ENCODE measurements around the gene GALP. TPM values are rescaled to one million over a fixed set of nuclear protein-coding genes. Genes with fewer than 3 reads are reported as not detected.
"Not testable (repeated sequence)": the region's sequence is repeated elsewhere in the genome, so short reads cannot be mapped to it uniquely, and the experiment has no call there.

The GALP gene
- total RNA-seq, 1 donor: not detected

DNA sequence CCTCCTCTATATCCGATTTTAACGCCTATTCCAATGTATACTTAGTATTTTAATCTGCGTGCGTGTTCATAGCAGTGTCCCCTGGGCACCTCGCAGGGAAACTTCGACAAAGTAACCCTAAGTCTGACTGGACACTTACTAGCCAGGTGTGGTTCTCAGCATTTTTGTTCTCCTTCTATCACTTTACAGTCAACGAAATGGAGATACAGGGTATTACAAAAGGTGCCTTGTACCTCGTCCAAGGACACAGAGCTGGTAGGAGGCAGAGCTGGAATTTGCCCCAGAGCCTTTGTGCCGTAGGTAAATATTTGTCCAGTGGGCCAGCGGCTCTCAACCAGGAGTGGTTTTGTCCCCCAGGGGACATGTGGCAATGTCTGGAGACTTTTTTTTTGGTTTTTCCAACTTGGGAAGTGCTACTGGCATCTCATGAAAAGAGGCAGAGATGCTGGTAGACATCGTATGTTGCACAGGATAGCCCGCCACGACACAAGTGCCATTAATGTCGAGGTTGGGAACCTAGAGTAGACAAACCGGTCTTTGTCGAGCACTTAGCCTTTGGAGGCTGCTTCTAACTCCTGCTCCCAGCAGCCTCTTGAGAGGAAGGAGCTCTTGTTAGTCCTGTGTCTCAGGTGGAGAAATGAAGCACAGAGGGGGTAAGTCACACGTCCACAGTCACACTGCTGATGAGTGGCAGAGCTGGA is 33.6 kb upstream of the GALP start:
- Histone ChIP-seq H3K4me3 (ENCODE audit: low read length) (peak overlapping the region; percentile 25), H3K27me3 (ENCODE audit: insufficient read depth, low read length) (no peaks in the 10 kb centered on the region), H3K4me1 (ENCODE audit: insufficient read depth, low read length) (peaks cover 43% of the 10 kb centered on the region), H3K9me3 (ENCODE audit: low read depth, low read length) (no peaks in the 10 kb centered on the region)

DNA sequence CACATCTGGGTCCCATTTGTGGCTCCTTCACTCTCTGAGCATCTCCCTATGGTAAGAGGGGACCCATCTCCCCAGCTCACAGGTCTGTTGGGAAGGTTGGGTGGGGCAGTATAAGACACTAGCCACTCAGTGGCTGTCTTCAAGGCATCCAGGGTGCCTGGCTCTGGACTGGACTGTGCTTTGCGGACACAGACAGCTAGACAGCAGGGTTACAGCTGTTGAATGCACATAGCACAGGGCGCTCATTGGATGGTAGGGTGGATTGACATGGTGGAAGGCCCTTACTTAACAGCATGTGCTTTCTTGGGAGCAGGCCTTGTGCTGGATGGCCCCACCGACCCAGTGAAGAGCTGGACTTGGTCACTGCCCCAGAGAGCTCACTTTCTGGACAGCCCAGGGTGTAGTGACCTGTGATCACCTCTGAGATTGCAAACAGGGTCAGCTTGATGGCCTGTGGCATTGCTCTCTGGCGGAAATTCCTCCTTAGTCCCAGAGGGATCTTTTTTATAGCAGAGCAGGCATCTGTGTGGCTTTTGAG is 32.8 kb upstream of the GALP start:
- H3K4me1 ChIP-seq (ENCODE audit: insufficient read depth, low read length): peaks cover 36% of the 10 kb centered on the region
- H3K27me3 ChIP-seq (ENCODE audit: insufficient read depth, low read length): no peaks in the 10 kb centered on the region
- H3K9me3 ChIP-seq (ENCODE audit: low read depth, low read length): no peaks in the 10 kb centered on the region
- no peak overlapping the region for H3K4me3 ChIP-seq (ENCODE audit: low read length)

DNA sequence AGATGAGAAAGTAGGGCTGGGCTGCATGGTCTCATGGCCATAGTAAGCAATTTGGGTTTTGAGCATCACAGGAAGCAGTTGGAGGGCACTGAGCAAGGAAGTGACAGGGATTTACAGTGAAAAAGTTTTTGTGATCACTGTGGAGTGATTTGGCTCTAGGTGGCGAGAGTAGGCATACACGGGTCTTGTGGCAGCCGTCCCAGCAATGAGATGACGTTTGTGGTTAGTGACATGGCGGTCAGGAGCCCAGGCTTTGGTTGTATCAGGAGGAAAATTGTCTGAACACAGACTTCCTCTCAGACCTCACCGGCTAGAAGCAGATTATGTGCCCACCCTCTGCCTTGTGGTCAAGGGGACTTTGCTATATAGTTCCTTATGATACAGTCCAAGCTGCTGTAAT is 31.4 kb upstream of the GALP start:
- Histone ChIP-seq H3K27me3 (ENCODE audit: insufficient read depth, low read length) (no peaks in the 10 kb centered on the region), H3K4me1 (ENCODE audit: insufficient read depth, low read length) (peaks cover 21% of the 10 kb centered on the region), H3K9me3 (ENCODE audit: low read depth, low read length) (no peaks in the 10 kb centered on the region), H3K4me3 (ENCODE audit: low read length) (no peak overlapping the region)

DNA sequence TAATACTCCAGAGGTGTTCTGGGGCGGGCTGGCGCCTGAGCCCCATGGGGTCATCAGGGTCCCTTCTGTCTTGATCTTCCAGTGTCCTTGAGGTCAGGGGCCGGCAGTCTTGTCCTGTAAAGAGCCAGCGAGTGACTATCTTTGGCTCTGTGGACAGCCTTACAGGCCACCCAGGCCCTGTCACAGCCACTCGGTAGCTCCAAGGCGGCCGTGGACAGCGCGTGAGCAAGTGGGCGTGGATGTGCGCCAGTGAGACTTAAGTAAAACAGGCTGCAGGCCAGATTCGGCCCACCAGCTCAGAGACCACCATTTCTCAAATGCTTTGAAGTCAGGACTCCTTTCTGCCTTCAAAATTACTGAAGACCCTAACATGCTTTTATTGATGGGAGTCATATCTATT is 31.0 kb upstream of the GALP start:
- H3K9me3 ChIP-seq (ENCODE audit: low read depth, low read length): no peaks in the 10 kb centered on the region
- no peak overlapping the region for H3K4me3 ChIP-seq (ENCODE audit: low read length)
- no peaks in the 10 kb centered on the region for H3K27me3 ChIP-seq (ENCODE audit: insufficient read depth, low read length)
- peaks cover 17% of the 10 kb centered on the region for H3K4me1 ChIP-seq (ENCODE audit: insufficient read depth, low read length)

DNA sequence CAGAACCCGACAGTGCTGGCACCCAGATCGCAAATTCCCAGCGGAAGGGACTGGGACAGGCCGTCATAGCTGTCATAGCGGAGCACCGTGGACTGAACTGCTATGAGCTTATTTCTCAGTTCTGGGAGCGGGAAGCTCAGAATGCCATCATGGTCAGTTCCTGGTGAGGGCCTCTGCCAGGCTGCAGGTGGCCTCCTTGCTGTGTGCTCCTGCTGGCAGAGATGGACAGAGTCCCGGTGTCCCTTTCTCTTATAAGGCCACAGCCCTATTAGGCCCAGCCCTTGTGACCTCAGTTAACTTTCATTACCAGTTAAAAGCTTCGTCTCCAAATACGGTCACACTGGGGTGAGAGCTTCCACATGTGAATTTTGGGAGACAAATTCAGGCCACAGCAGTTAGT is 30.1 kb upstream of the GALP start:
- Histone ChIP-seq H3K4me1 (ENCODE audit: insufficient read depth, low read length) (peaks cover 10% of the 10 kb centered on the region), H3K4me3 (ENCODE audit: low read length) (no peak overlapping the region), H3K27me3 (ENCODE audit: insufficient read depth, low read length) (no peaks in the 10 kb centered on the region), H3K9me3 (ENCODE audit: low read depth, low read length) (no peaks in the 10 kb centered on the region)

DNA sequence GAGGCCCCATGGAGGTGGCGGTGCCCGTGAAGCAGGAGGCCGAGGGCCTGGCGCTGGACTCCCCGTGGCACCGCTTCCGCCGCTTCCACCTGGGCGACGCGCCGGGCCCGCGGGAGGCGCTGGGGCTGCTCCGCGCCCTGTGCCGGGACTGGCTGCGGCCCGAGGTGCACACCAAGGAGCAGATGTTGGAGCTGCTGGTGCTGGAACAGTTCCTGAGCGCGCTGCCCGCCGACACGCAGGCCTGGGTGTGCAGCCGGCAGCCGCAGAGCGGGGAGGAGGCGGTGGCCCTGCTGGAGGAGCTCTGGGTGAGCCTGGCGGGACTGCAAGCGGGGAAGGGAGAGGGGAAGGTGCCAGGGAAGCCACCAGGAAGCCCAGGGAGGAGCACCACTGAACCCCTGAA is 28.9 kb upstream of the GALP start:
- H3K9me3 ChIP-seq (ENCODE audit: low read depth, low read length): no peaks in the 10 kb centered on the region
- H3K4me1 ChIP-seq (ENCODE audit: insufficient read depth, low read length): peaks cover 8% of the 10 kb centered on the region
- H3K27me3 ChIP-seq (ENCODE audit: insufficient read depth, low read length): no peaks in the 10 kb centered on the region
- no peak overlapping the region for H3K4me3 ChIP-seq (ENCODE audit: low read length)

DNA sequence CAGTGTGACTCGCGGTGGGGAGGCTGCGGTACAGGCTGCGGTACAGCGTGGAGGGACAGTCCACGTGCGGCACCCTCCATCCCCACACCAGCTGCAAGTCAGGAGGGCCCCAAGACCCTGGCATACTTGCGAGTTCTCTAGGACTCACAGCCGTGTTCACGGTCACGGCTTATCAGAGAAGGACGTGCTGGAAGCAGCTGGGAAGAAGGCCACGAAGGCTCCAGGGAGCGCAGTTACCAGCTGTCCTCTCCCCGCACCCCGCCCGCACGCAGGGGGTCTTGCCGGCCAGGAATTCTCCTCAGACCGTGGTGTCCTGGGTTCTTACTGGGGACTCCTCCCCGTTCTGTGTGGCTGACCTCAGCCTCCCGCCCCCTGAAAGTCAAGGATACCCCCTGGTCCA is 28.5 kb upstream of the GALP start:
- peaks cover 4% of the 10 kb centered on the region for H3K4me1 ChIP-seq (ENCODE audit: insufficient read depth, low read length)
- no peaks in the 10 kb centered on the region for H3K9me3 ChIP-seq (ENCODE audit: low read depth, low read length)
- no peak overlapping the region for H3K4me3 ChIP-seq (ENCODE audit: low read length)
- no peaks in the 10 kb centered on the region for H3K27me3 ChIP-seq (ENCODE audit: insufficient read depth, low read length)

DNA sequence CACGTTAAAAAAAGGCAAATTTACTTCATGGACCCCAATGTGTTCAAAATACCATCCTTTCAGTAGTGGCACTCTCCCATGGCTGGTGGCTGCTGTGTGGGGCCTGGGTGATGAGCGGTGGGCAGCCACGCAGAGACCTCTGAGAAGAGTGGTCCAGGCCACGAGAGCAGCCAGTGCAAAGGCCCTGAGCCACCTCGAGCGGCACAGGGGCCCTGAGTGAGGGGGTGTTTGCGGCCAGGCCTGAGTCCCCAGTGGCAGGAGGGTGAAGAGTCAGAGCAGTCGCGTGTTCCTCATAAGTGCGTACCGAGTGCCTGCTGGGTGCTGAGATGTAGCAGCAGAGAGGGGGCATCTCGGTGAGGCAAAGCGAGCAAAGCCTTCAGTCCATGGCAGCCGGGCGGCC is 27.7 kb upstream of the GALP start:
- no peaks in the 10 kb centered on the region for H3K4me1 ChIP-seq (ENCODE audit: insufficient read depth, low read length)
- H3K9me3 ChIP-seq (ENCODE audit: low read depth, low read length): no peaks in the 10 kb centered on the region
- H3K4me3 ChIP-seq (ENCODE audit: low read length): no peak overlapping the region
- H3K27me3 ChIP-seq (ENCODE audit: insufficient read depth, low read length): no peaks in the 10 kb centered on the region

DNA sequence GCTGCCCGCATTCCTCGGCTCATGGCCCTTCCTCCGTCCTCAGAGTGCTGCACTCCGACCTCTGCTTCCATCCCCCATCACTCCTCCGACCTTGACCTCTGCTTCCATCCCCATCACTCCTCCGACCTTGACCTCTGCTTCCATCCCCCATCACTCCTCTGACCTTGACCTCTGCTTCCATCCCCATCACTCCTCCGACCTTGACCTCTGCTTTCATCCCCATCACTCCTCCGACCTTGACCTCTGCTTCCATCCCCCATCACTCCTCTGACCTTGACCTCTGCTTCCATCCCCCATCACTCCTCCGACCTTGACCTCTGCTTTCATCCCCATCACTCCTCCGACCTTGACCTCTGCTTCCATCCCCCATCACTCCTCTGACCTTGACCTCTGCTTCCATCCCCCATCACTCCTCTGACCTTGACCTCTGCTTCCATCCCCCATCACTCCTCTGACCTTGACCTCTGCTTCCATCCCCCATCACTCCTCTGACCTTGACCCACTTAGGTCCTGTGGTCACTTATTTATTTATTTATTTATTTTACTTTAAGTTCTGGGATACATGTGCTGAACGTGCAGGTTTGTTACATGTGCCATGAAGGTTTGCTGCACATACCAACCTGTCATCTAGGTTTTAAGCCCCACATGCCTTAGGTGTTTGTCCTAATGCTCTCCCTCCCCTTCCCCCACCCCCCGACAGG is 26.7 kb upstream of the GALP start:
- not testable (repeated sequence) for H3K4me3 ChIP-seq (ENCODE audit: low read length); H3K9me3 ChIP-seq (ENCODE audit: low read depth, low read length); H3K27me3 ChIP-seq (ENCODE audit: insufficient read depth, low read length); H3K4me1 ChIP-seq (ENCODE audit: insufficient read depth, low read length)

DNA sequence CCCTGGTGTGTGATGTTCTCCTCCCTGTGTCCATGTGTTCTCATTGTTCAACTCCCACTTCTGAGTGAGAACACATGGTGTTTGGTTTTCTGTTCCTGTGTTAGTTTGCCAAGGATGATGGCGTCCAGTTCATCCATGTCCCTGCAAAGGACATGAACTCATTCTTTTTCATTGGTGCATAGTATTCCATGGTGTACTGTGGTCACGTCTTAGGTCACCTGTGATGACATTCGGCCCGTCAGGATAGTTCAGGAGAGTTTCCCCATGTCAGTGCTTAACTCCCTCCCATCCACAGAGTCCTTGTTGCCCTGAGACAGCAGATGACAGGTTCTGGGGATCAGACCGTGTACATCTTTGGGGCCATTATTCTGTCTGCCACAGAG is 26.2 kb upstream of the GALP start:
- Histone ChIP-seq H3K4me3 (ENCODE audit: low read length) (no peak overlapping the region), H3K4me1 (ENCODE audit: insufficient read depth, low read length) (no peaks in the 10 kb centered on the region), H3K9me3 (ENCODE audit: low read depth, low read length) (no peaks in the 10 kb centered on the region), H3K27me3 (ENCODE audit: insufficient read depth, low read length) (no peaks in the 10 kb centered on the region)

DNA sequence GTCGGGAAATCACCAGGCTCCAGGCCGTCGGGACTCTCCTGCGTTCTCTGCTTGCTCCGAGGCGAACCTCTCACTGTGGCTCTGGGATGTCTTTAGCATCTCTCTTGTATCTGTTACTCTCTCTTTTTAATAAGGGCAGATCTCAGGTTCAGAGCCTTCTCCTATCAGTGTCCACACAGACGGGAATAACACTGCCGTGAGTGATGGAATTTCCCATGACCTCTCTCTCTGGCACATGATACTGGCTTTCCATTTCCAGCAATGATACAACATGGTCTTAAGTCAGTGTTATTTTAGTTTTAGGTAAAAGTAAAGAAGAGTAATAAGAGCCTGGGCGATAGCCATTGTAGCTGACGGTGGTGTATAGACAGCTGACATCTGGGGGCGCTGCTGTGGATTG is 25.4 kb upstream of the GALP start:
- no peak overlapping the region for H3K4me3 ChIP-seq (ENCODE audit: low read length)
- no peaks in the 10 kb centered on the region for H3K9me3 ChIP-seq (ENCODE audit: low read depth, low read length)
- no peaks in the 10 kb centered on the region for H3K4me1 ChIP-seq (ENCODE audit: insufficient read depth, low read length)
- no peaks in the 10 kb centered on the region for H3K27me3 ChIP-seq (ENCODE audit: insufficient read depth, low read length)

DNA sequence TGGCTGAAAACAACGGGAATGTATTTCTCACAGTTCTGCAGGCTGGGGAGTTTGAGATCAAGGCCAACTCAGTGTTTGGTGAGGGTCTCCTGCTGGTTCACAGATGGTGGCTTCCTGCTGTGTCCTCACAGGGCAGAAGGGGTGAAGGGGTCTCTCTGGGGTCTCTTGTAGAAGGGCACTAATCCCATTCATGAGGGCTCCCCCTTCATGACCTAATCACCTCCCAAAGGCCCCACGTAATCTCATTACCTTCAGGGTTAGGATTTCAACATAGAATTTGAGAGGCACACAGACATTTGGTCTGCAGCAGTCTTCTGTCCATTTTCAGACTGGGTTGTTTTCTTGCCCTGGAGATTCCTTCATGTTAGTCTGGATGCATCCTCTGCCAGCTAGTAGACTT is 23.2 kb upstream of the GALP start:
- H3K4me3 ChIP-seq (ENCODE audit: low read length): no peak overlapping the region
- no peaks in the 10 kb centered on the region for H3K27me3 ChIP-seq (ENCODE audit: insufficient read depth, low read length)
- H3K4me1 ChIP-seq (ENCODE audit: insufficient read depth, low read length): no peaks in the 10 kb centered on the region
- H3K9me3 ChIP-seq (ENCODE audit: low read depth, low read length): no peaks in the 10 kb centered on the region

DNA sequence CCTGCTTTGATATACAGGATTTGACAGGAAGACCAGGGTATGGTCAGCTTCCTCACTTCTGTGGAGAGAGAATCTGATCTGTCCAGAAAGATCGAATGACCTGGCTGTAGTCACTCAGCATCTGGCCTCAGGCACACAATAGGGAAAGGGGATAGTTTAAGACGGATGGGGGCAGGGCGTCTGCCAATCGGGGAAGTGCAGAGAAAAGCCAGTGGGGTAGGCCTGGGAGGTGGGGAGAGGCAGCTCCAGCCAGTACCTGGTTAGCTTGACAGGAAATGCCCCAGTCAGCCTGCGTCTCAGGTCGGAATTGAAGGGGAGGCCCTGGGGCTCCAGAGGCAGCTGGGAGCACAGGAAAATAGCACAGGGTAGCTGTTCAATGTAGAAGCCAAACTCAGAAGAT is 22.3 kb upstream of the GALP start:
- H3K9me3 ChIP-seq (ENCODE audit: low read depth, low read length): no peaks in the 10 kb centered on the region
- H3K4me3 ChIP-seq (ENCODE audit: low read length): no peak overlapping the region
- H3K4me1 ChIP-seq (ENCODE audit: insufficient read depth, low read length): no peaks in the 10 kb centered on the region
- H3K27me3 ChIP-seq (ENCODE audit: insufficient read depth, low read length): no peaks in the 10 kb centered on the region

DNA sequence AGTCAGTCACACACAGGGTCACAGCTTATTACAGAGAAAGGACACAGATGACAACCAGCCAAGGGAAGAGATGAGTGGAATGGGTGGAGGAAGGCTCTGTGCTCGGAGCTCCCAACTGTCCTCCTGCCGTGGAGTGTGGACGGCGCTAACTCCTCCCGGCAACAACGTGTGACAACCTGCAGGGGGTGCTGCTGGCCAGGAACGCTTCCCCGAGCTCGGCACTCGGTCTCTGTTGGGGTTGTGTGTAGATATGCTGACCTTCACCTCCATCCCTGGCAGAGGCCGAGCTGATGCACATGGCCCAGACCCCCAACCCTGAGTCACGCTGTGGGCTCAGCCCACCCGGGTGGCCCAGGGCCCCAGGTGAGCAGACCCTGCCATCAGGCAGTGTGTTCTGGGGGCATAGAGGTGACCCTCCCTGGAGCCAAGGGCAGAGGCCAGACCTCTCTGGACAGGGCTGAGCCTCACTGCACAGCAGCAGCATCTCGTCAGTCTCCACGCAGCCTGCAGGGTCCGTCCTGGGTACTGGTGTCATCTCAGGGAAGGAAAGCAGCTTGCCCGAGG is 20.6 kb upstream of the GALP start:
- Histone ChIP-seq H3K4me1 (ENCODE audit: insufficient read depth, low read length) (no peaks in the 10 kb centered on the region), H3K9me3 (ENCODE audit: low read depth, low read length) (no peaks in the 10 kb centered on the region), H3K27me3 (ENCODE audit: insufficient read depth, low read length) (no peaks in the 10 kb centered on the region), H3K4me3 (ENCODE audit: low read length) (no peak overlapping the region)

DNA sequence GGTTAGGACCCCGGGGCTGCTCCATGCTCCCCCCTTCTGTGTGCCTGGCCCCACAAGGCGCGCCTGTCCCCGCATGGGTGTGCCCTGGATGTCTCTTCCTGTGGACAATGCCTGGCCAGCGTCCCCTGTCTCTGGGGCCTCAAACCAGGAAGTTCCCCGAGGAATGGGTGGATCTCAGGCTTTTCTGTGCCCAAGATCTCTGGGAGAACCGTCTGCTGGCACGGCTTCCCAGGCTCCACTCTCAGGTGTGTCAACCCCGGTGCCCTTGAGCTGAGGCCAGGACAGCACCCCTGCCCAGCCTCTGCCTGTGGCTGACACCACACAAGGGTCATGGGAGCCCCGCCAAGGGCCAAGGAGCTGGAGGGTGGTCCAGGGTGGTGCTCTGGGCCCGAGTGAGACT is 19.0 kb upstream of the GALP start:
- Histone ChIP-seq H3K9me3 (ENCODE audit: low read depth, low read length) (no peaks in the 10 kb centered on the region), H3K27me3 (ENCODE audit: insufficient read depth, low read length) (no peaks in the 10 kb centered on the region), H3K4me1 (ENCODE audit: insufficient read depth, low read length) (no peaks in the 10 kb centered on the region), H3K4me3 (ENCODE audit: low read length) (no peak overlapping the region)
